Left ventricle myocardium inferior (tissue), 1 donor: ENCODE measurements around the gene HPS5. TPM values are rescaled to one million over a fixed set of nuclear protein-coding genes. Genes with fewer than 3 reads are reported as not detected.
"Not testable (repeated sequence)": the region's sequence is repeated elsewhere in the genome, so short reads cannot be mapped to it uniquely, and the experiment has no call there.

Source experiments
- DNase-seq: peaks from one replicate; pipeline ENCODE4 v3.0.0-alpha.2; 2020
- H3K27ac ChIP-seq: fragments of 200-600 bp; replicated peaks from 2 replicates; pipeline ENCODE4 v1.8.0; 2021
- H3K27me3 ChIP-seq: fragments of 200-600 bp; 2 replicates; pipeline ENCODE4 v1.8.0; 2021; ENCODE audit warnings: low read depth
- H3K36me3 ChIP-seq: fragments of 200-600 bp; 2 replicates; pipeline ENCODE4 v1.8.0; 2021
- H3K4me1 ChIP-seq: fragments of 200-600 bp; 2 replicates; pipeline ENCODE4 v1.8.0; 2021
- H3K4me3 ChIP-seq: fragments of 200-600 bp; 2 replicates; pipeline ENCODE4 v1.8.0; 2021; ENCODE audit warnings: mild to moderate bottlenecking, moderate library complexity
- H3K9me3 ChIP-seq: fragments of 200-600 bp; replicated peaks from 2 replicates; pipeline ENCODE4 v1.8.0; 2021
- intact Hi-C: fragments of 100-400 bp; cut with micrococcal nuclease; formaldehyde crosslinking; loops from one replicate; pipeline ENCODE4 v1.11.0; 2022
- total RNA-seq: library from RNA; stranded (reverse); fragmentation: NEBNext Ultra II Directional; extraction: Animal tissue kit (Norgen Biotek cat#: 25700); gene quantifications from one replicate; pipeline ENCODE4 v1.2.1, GENCODE V29; 2021
- TF ChIP-seq, protein P1 (sequence below): fragments of 200-600 bp; IDR thresholded peaks from 2 replicates; pipeline ENCODE4 v1.8.0; 2021; ENCODE audit warnings: antibody characterized with exemption, mild to moderate bottlenecking, borderline replicate concordance
- donor health status: DM: no; HTN: yes; CAD: no; lungs with severe emphysema.

HPS5 gene
- total RNA-seq, 1 donor from 2014 or later, result 11.5 TPM

DNA sequence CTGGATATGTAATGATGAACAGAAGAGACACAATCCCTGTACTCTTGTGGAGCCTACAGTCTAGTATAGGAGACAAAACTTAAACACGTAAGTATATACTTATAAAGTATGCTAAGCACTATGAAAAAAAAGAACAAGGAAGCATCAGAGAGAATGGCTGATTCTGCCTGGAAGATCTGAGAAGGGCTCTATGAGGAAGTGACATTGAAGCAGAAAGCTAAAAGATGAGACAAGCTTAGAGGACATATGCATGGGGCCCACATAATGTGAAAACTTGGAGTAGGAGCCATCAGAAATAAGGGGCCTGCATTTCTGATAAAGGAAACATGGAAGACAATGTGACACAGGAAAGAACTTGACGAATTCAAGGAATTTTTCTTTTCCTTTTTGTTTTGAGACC is 39.3 kb downstream of the HPS5 start:
- Histone ChIP-seq H3K36me3 (peaks cover 83% of the 10 kb centered on the region), H3K4me1 (no peaks in the 10 kb centered on the region), H3K27me3 (no peaks in the 10 kb centered on the region), H3K4me3 (no peak overlapping the region), H3K27ac (no peak overlapping the region), H3K9me3 (no peaks in the 10 kb centered on the region)
- intact Hi-C loops, result no loop called here
- no peak for DNase-seq
- TF ChIP-seq, protein P1, sequence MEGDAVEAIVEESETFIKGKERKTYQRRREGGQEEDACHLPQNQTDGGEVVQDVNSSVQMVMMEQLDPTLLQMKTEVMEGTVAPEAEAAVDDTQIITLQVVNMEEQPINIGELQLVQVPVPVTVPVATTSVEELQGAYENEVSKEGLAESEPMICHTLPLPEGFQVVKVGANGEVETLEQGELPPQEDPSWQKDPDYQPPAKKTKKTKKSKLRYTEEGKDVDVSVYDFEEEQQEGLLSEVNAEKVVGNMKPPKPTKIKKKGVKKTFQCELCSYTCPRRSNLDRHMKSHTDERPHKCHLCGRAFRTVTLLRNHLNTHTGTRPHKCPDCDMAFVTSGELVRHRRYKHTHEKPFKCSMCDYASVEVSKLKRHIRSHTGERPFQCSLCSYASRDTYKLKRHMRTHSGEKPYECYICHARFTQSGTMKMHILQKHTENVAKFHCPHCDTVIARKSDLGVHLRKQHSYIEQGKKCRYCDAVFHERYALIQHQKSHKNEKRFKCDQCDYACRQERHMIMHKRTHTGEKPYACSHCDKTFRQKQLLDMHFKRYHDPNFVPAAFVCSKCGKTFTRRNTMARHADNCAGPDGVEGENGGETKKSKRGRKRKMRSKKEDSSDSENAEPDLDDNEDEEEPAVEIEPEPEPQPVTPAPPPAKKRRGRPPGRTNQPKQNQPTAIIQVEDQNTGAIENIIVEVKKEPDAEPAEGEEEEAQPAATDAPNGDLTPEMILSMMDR, result no peak

DNA sequence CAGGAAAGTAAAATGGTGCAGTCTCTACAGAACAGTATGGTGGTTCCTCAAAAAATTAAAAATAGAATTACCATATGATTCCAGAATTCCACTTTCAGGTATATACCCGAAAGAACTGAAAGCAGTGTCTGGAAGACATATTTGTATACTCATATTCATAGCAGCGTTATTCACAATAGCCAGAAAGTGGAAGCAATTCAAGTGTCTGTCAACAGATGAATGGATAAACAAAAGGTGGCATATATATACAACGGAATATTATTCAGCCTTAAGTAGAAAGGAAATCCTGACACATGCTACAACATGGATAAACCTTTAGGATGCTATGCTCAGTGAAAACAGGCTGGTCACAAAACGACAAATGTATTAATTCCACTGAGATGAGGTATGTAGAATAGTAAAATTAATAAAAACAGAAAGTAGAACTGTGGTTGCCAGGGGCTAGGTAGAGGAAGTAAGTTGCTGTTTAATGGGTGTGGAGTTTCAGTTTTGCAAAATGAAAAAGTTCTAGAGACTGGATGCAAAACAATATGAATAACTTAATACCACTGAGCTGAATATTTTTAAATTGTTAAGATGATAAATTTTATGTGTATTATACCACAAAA is 41.4 kb downstream of the HPS5 start:
- Histone ChIP-seq H3K4me1 (no peaks in the 10 kb centered on the region), H3K27me3 (no peaks in the 10 kb centered on the region), H3K27ac (no peak overlapping the region), H3K36me3 (peaks cover 63% of the 10 kb centered on the region), H3K9me3 (no peaks in the 10 kb centered on the region), H3K4me3 (no peak overlapping the region)
- DNase-seq, result no peak
- TF ChIP-seq, protein P1, result no peak
- intact Hi-C loops, result no loop called here

DNA sequence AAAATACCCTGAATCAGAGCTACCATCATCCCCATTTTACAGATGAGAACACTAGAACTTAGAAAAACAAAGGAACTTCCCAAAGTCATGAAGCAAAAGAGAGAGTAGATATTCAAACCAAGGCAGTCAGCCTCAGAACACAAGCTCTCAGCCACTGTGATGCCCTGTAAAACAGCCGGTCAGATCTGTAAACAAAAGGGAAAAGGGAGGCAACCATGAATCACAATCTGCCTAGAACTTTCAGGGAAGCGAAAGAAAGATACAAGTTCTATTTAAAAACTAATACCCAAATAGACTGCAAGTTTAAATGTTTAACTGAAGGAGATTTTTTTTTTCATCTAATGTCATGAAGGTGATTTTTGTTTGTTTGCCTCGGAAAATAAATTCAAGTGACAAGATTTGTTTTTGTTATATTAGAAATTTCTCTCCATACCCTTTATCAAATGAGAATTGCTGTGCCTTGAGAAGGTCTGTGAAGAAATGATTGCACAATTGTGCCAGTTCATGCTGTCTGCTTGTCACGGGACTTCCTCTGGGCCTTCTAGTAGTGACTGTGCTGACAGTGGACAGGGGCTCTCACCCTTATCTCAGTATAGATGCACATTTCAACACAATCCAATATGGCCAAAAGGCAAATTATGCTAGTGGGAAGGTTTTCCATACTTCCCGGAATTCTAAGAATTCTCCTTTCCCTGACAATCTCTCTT is 44.2 kb downstream of the HPS5 start:
- H3K27ac ChIP-seq, result no peak overlapping the region

DNA sequence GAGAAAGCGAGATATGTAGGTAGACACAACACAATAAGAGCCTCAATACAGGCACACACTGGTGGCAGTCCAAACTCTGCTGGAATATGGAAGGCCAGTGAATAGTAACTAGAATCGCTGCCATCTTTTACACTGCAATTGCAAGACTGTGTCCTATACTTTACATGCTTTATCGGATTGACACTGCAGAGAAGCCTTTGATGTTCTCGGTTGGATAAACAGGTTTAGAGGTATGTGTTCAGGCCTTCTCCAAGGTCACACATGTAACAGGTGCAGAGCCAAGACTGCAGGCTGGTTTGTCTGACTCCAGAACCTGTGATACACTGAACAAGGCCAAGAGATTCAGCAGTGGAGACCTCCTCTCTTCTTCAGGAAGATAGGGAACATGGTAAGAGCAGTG is 50.7 kb downstream of the HPS5 start:
- intact Hi-C loops, result no loop called here
- DNase-seq, result no peak
- H3K27ac ChIP-seq, result no peak overlapping the region
- no peaks in the 10 kb centered on the region for H3K27me3 ChIP-seq
- H3K9me3 ChIP-seq, result no peaks in the 10 kb centered on the region
- no peaks in the 10 kb centered on the region for H3K36me3 ChIP-seq
- H3K4me1 ChIP-seq, result no peaks in the 10 kb centered on the region
- H3K4me3 ChIP-seq, result no peak overlapping the region
- TF ChIP-seq, protein P1, result no peak

More for the DNA sequence above, 44.2 kb downstream of the HPS5 start:
- Histone ChIP-seq H3K36me3 (peaks cover 37% of the 10 kb centered on the region), H3K4me3 (no peak overlapping the region), H3K4me1 (no peaks in the 10 kb centered on the region), H3K9me3 (no peaks in the 10 kb centered on the region), H3K27me3 (no peaks in the 10 kb centered on the region)
- TF ChIP-seq, protein P1, result no peak
- intact Hi-C loops, result no loop called here
- no peak for DNase-seq

DNA sequence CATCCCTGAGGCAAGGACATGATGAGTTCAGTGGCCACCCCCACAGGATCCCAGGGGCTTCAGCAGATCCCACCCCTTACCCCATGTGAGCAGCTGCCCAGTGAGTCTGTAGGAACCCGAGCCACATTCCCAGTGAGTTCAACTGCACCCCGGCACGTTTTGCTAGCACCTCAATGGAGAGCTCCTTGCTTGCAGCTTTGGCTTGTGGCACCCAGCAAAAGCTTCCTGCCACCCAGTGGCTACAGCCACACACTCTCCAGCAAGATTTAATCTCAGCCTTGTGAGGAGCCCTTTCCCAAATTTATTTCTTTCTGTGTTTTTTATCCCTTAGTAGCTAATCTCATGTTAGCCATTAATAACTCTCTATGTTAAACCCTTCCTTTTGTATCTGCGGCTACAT is 51.8 kb downstream of the HPS5 start:
- intact Hi-C loops, result no loop called here
- no peaks in the 10 kb centered on the region for H3K36me3 ChIP-seq
- no peak overlapping the region for H3K27ac ChIP-seq
- TF ChIP-seq, protein P1, result no peak
- no peaks in the 10 kb centered on the region for H3K4me1 ChIP-seq
- peaks cover 5% of the 10 kb centered on the region for H3K27me3 ChIP-seq
- H3K9me3 ChIP-seq, result no peaks in the 10 kb centered on the region
- no peak for DNase-seq
- no peak overlapping the region for H3K4me3 ChIP-seq

DNA sequence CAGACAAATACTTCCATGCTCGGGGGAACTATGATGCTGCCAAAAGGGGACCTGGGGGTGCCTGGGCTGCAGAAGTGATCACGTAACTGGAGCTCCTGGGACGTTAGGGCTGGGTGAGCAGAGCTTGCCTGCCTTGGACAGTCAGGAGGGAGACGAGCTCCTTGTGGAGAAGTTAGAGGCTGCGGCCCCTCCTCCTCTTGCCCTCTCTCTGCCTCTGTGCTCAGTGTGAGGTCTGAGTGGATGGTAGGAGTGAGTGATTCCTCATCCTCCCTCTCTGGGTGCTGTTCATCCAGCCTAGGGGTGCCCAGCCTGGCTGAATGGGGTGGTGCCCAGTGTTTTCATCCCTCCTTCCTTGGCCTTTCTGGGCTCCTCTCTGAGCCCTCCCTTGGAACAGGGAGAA is 52.7 kb downstream of the HPS5 start:
- intact Hi-C loops, H3K36me3 ChIP-seq, DNase-seq, H3K9me3 ChIP-seq, H3K27ac ChIP-seq, H3K27me3 ChIP-seq, H3K4me1 ChIP-seq, H3K4me3 ChIP-seq: not testable (repeated sequence)

DNA sequence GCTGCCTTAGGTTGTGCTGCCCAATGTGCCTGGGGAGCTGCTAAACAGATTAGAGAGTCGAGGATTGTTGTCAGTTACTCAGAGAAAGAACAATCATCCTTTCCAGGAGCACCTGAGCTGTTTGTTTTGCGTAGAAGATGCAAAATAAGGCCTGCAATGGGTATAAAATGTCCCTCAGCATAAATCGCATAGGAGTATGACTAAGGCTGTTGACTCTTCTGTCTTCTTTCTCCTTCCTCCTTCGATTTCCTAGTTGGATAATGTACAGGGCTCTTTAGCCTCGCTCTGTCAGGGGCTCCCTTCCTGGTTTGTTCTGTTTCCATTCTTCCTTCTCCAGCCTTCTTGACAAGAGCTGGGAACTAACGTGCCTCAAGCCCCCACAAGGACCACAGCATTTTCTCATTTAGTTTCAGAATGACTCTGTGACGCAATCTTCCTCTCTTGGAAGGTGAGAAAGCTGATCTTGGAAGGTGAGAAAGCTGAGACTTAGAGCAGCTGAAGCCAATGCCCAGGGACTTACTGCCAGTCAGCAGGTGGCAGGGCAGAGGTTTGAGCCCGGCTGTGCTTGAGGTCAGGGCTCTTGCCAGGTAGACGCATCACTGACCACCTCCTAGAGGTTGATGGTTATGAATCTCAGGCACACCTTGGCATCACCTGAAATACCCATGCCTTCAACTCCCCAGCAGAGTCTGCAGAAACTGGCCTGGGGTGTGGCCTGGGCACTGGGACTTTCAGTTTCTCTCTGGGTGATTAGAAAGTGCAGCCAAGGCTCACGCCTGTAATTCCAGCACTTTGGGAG is 54.4 kb downstream of the HPS5 start:
- not testable (repeated sequence) for H3K27ac ChIP-seq

More for the DNA sequence above, 54.4 kb downstream of the HPS5 start:
- H3K27me3 ChIP-seq, DNase-seq, H3K9me3 ChIP-seq, H3K4me1 ChIP-seq, intact Hi-C loops, H3K4me3 ChIP-seq, H3K36me3 ChIP-seq: not testable (repeated sequence)
